ENCODE measurements around the gene TMIGD2.
"Not testable (repeated sequence)": the region's sequence is repeated elsewhere in the genome, so short reads cannot be mapped to it uniquely, and the experiment has no call there.

The TMIGD2 gene

DNA sequence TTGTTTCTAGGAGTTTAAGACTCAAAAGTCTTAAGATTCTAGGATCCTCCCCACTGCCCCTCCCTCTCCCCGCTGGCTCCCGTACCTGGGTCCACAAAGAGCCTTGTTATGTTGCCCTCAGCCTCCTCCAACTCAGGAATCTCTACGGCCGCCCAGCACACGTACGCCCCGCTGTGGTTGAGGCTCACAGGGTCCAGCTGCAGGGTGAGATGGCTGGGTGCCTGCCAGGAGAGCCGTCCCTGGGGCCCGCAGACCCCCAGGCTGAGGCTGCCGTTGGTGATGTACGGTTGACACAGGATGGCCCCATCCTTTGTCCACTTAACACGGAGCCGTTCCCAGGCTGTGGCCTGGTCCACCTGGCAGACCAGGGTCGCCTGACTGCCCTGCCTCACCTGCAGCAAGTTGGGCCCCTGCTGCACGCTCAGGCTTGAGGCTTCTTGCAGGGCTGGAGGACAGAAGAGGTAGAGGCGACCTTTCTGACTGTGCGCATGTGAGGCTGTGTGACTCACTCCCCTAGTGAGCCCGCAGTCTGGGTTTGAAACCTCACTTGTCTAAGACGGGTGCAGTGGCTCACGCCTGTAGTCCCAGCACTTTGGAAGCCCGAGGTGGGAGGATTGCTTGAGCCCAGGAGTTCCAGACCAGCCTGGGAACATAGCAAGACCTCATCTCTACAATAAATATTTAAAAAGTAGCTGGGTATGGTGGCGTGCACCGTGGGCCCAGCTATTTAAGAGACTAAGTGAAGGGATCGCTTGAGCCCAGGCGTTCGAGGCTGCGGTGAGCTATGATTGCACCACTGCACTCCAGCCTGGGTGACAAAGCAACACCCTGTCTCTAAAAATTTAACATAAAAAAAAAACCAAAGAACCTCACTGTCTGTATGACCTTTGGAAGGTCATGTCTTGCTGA, 4.0 kb downstream of the TMIGD2 start:
- DNase-seq (ENCODE audit: low read depth in 2 of 2, low spot score in 1 of 2): no peak

DNA sequence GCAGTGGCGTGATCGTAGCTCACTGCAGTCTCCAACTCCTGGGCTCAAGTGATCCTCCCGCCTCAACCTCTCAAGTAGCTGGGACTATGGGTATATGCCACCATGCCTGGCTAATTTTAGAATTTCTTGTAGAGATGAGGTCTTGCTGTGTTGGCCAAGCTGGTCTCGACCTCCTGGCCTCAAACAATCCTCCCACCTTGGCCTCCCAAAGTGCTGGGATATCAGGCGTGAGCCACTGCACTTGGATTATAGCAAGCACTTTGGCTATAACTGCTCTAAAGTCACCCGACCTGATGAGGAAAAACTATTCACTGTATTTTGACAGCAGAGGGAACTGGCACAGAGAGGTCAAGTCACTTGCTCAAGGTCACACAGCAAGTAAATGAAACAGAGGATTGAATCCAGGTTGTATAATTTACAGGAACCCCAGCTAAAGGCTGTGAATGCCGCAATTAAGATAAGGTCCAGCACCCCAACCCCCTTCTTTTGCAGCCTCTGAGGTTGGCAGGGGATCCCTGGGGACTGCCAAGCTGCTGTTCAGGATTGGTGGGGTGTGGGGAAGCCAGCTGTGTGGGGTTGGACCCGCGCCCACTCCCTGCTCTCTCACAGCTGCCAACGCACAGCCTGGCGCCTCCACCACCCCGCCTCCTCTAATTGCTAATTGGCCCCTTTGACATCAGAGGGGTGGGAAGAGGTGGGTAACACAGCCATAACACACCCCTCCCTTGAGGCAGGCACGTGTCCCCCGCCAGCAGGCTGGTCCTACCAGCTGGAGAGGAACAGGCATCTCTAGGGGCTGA, 6.0 kb downstream of the TMIGD2 start:
- no peak for DNase-seq (ENCODE audit: low read depth in 2 of 2, low spot score in 1 of 2)

DNA sequence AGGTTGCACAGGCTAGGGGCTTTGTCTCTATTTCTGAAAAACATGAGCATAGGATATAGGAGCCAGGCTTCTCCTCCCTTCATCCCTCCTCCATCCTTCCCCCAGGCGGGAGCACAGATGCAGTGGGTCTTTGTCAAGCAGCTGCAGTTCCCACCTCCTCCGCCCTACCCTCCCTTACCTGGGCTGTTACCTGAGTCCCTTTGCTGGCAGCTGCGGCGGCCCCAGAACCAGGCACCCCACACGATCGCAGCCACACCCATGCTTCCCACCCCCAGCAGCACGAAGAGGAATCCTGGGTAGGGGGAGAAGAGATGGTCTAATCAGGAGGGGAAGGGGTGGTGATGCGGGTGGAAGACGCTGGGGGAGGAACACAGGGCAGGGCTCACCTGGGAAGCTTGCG, 7.8 kb downstream of the TMIGD2 start:
- DNase-seq (ENCODE audit: low read depth in 2 of 2, low spot score in 1 of 2): no peak

DNA sequence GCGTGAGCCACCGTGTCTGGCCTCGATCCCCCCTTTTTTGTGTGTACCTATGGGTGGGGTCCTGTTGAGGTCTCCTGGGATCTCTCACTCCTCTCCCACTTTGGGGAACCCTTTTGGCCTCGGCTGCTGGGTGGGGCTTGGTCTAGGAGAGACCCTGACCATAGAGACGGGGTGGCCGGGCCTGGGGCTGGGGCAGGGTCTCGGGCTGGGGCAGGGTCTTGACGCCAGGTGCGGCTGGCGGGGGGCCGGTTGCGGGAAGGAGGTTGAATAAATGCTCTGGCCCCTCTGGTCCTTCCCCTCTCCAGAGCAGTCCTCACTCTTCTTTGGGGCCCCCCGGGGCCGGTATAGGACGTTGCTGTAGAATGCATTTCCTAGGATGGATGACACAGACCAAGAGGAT, 9.7 kb downstream of the TMIGD2 start:
- DNase-seq (ENCODE audit: low read depth in 2 of 2, low spot score in 1 of 2): no peak

DNA sequence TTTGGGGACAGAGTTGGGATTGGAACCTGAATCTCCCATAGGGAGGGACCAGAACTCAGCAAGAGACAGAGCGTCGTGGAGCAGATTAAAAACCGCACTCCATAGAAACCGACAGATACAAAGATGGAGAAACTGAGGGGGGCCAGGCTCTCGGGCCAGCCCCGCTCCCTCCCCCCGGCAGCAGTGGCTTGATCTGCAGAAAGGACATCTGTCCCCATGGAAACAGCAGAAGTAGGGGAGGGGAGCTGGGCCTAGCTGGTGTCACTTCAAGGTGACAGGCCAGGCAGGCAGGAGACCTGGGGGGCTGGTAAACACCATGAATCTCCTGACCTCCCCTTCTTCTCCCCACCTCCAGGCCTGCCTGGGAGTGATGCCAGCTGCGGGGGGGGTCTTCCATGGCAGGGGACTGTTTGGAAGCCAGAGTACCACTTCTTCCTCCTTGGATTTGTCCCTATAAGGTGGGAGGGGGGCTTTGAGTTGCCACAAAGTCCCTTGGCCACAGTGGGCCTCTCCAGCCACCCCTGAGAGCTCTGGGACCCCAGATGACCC, 10.9 kb downstream of the TMIGD2 start:
- no peak for DNase-seq (ENCODE audit: low read depth in 2 of 2, low spot score in 1 of 2)

DNA sequence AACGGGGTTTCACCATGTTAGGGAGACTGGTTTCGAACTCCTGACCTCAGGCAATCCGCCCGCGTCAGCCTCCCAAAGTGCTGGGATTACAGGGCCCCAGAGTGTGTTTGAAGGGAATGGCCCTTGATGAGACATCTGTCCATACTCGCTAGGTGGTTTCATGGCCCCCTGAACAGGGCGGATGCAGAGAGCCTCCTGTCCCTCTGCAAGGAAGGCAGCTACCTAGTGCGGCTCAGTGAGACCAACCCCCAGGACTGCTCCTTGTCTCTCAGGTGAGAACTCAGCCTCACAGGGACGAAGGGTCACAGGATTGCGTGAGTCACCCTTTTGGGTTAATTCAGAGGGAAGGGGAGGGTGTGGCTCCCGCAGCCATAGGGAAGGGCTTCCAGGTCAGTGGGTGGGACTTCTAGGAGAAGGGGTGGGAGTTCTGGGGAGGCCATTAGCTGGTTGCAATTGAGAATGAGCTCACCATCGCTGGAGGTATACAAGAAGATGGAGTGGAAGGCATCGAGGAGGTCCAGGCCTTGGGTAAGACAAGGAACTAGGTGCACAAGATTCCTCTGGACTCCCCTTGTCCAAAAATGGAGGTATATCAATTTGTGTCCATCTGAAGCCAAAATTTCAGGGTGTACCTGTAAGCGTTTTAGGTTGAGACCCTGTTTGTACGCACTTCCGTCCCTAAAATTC, 14.0 kb downstream of the TMIGD2 start:
- no peak for DNase-seq (ENCODE audit: low read depth in 2 of 2, low spot score in 1 of 2)

DNA sequence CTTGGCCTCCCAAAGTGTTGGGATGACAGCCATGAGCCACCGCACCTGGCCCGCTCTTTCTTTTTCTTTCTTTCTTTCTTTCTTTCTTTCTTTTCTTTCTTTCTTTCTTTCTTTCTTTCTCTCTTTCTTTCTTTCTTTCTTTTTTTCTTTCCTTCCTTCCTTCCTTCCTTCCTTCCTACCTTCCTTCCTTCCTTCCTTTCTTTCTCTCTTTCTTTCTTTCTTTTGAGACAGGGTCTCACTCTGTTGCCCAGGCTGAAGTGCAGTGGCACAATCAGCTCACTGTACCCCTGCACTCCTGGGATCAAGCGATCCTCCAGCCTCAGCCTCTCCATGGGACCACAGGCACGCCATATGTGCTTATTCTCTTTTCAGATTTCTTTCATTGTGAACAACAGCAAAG, 16.0 kb downstream of the TMIGD2 start:
- not testable (repeated sequence) for DNase-seq (ENCODE audit: low read depth in 2 of 2, low spot score in 1 of 2)

DNA sequence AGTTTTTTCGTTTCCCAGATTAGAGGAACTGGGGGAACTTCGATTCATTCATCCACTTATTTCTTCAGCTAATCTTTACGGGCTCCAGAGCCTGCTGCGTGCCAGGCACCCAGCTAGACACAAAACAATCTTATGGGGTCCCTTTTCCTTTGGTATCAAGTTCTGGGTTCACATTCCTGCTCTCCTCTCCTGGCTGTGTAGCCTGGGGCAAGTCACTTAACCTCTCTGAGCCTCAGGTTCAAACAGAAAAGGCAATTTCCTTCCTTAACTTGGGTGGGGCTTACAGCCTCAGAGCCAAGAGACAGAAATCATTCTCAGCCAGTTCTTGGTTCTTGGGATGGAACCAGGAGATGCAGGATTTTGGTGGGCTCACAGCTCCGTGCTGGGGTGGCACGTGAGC, 17.2 kb downstream of the TMIGD2 start:
- no peak for DNase-seq (ENCODE audit: low read depth in 2 of 2, low spot score in 1 of 2)

DNA sequence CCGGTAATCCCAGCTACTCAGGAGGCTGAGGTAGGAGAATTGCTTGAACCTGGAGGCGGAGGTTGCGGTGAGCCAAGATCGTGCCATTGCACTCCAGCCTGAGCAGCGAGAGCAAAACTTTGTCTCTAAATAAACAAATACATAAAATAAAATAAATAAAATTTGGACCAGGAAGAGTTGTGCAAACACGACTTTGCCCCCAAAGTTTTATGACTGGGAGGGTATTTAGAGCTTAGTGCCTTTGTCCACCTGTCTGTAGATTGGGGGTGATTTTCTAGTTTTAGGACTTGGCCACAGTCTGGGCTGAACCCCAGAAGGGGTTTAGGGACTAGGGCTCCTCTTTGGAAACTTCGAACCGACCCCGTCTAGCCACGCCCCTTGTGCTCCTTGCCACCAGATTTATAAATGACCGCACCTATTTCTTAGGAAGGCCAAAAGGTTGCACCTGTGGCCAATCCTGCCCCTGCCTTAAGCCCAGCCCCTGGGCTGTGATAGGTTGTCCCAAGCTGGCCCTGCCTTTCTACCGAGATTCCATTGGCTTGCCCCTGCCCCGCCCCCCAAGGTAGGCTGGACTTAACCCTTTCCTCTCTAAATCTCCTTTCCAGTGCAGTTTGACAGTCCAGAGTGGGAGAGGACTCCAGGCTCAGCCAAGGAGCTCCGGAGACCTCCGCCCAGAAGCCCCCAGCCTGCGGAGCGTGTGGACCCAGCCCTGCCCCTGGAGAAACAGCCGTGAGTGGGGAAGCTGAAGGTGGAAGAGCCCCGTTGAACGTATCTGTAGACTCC, 17.8 kb downstream of the TMIGD2 start:
- DNase-seq (ENCODE audit: low read depth in 2 of 2, low spot score in 1 of 2): no peak

DNA sequence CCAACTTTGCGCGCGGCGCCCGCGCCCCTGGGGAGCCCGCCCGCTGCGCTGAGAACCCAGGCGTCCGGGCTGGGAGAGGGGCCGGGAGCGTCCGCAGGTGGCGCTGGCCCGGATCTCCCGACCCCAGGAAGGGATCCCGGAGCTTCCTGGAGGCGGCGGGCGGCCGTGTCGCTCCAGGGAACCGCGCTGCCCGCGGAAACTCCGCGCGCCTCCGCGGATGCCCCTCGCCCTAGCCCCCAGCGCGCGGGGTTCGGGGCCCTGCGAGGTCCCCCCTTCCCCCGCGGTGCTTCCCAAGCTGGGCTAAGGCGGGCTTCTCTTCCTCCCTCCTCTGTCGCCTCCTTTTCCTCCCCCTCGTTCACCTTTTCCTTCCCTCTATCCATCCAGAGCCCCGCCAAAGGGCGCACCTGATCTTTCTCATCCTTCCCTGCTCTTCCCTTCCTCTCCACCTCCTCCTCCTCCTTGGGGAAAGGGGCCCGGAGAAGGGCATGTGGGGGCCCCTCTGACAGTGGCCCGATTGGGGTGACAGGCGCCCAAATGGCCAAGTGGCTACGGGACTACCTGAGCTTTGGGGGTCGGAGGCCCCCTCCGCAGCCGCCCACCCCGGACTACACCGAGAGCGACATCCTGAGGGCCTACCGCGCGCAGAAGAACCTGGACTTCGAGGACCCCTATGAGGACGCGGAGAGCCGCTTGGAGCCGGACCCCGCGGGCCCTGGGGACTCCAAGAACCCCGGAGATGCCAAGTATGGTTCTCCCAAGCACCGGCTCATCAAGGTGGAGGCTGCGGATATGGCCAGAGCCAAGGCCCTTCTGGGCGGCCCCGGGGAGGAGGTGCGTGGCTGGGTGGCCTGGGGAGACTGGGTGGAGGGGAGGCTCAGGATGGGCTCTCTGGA, 22.4 kb downstream of the TMIGD2 start:
- no peak for DNase-seq (ENCODE audit: low read depth in 2 of 2, low spot score in 1 of 2)

DNA sequence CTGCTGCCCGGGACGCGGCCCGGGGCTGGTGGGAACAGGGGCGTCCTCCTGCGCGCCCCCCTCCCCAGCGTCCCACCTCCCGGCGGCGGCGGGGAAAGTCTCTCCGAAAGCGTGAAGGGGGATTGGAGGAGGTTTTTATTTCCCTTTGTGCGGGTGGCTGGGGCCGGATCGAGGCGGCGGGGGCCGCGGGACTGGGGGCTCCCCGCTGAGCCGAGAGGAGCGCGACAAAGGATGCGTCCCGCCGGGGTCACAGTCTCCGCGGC, 23.0 kb downstream of the TMIGD2 start:
- no peak for DNase-seq (ENCODE audit: low read depth in 2 of 2, low spot score in 1 of 2)

DNA sequence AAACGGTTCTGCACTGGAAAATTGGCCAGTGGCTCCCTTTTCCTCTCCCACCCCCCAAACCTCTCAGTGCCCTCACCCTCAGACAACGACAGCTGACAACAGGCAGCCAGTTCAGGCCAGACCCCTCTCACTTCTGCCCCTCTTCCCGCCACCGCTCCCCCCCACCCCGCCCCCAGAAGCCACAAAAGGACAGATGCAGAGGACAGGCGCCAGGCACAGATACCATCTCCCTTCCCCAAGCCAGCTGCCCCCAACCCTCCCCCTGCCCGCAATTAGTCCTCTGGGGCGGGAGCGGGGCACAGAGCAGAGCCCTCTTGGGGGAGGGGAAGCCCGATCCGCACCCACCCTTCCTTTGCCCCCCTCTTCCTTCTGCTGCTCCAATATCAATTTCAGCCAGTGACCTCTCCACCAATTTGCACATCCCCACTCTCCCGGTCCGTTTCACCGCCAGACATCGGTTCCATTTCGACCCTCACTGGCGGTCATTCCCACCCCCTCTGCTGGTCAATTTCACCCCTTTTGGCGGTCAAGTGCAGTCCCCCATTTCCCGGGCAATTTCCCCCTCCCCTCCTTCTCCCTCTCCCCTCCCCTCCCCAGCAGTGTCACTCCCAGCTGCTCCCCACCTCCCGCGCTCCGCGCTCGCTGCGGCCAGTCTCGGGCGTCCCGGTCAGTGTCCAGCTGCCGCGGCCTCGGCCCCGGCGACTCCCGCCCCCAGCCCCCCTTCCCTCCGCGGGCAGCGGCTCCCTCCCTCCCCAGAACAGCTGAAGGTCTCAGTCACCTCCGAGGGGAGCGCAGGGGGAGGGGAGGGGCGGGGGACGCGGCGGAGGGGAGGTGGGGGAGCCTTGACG, 23.5 kb downstream of the TMIGD2 start, which contains the start of gene SHD:
TSS of gene SHD (plus strand) at position 848 of the 848 bp plus-strand sequence. CDS start 798 bp downstream, outside the sequence.
- no peak for DNase-seq (ENCODE audit: low read depth in 2 of 2, low spot score in 1 of 2)

DNA sequence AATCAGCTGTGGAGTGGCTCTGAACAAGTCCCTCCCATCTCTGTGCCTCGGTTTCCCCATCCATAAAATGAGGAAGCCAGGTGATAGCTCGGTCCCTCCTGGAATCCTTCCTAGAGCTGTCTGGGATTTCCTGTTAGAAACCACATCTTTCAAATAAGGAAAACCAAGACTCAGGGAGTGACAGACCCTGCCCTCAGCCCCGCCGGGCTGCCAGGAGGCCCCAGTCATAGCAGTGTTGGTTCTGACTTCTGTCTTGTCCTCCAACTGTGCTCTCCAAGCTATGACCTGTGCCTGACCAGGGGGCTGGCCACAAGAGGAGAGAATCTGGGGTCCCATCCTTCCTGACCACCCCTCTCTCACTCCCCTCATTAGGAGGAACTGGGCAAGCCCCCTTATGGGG, 24.2 kb downstream of the TMIGD2 start:
- DNase-seq (ENCODE audit: low read depth in 2 of 2, low spot score in 1 of 2): no peak

DNA sequence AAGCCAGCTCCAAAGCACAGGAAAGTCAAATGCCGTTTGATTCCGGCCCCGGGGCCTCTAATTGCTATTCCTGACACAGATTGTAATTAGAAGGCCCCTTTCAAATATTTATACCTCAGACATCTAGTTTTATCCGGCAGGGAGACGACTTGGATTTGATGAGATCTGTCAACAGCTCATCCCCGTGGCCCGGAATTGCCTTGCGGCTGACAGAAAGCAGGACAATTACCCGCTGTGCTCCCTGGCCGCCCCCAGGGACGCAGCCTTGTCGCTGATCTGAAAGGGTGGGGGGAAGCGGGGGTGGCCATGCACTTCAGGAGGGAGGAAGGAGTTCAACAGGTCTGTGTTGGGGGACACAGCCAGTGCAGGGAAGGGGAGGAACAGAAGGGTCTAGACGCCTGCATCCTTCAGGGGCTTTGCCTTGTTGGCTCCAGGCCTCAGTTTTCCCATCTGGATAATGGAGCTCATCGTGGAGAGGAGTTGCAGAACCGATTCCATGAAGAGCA, 24.9 kb downstream of the TMIGD2 start:
- DNase-seq (ENCODE audit: low read depth in 2 of 2, low spot score in 1 of 2): no peak

DNA sequence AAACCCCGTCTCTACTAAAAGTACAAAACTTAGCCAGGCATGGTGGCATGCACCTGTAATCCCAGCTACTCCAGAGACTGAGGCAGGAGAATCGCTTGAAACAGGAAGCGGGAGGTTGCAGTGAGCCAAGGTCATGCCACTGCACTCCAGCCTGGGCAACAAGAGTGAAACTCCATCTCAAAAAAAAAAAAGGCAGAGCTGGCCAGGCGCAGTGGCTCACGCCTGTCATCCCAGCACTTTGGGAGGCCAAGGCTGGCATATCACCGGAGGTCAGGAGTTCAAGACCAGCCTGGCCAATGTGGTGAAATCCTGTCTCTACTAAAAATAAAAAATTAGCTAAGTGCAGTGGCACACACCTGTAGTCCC, 27.9 kb downstream of the TMIGD2 start:
- not testable (repeated sequence) for DNase-seq (ENCODE audit: low read depth in 2 of 2, low spot score in 1 of 2)

DNA sequence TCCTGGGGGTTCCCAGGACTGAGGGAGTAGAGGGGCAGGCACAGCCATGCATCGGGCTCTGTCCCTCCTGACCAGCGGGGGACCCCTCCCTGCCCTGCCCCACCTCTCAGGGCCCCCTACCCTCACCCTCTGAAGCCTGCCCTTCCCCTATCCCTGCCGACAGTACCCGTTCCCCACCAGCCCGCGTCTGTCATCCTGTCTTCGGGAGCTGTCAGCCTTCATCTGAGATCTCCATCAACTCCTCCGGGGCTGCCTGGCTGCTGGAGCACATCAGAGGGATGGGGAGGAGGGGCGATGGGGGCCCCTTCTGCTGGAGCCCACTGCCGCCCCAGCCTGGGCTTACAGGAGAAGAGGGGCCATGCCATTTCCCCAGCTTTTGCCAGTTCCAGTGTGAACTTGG, 29.3 kb downstream of the TMIGD2 start:
- DNase-seq (ENCODE audit: low read depth in 2 of 2, low spot score in 1 of 2): no peak

DNA sequence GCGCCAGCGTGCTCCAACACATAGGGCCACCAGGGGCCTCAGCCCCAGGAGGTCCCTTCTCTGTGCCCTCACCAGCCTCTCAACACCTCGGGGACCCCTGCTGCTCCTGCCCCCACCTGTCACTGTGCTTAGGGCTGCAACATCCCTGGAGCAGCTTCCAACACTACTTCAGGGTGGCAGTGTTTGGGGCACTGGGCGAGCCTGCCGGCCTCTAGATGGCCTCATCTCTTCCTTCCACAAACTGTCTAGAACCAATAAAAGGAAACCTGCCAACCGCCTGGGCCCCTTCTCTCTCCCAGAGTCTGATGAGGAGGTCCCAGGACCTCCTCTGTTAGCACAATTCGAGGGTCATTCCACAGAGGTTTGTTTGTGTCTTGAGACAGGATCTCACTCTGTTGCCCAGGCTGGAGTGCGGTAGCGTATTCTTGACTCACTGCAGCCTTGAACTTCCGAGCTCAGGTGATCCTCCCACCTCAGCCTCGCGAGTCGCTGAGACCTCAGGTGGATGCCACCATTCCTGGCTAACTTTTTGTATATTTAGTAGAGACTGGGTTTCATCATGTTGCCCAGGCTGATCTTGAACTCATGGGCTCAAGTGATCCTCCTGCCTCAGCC, 33.3 kb downstream of the TMIGD2 start:
- DNase-seq (ENCODE audit: low read depth in 2 of 2, low spot score in 1 of 2): no peak

Measured in stimulated activated CD8-positive, alpha-beta memory T cell treated with anti-CD3 and anti-CD28 coated beads, Interleukin-4, amount 100 ng/mL, for 4 hours (primary cell).